Liver (tissue), 9 donors: ENCODE results near the gene LAMTOR2. TPM values are rescaled to one million over a fixed set of nuclear protein-coding genes. Genes with fewer than 3 reads are reported as not detected.

Experiments
- DNase-seq: peaks from one replicate; pipeline ENCODE4 v3.0.0-alpha.2; 2017; ENCODE audit warnings: low spot score
- H3K27ac ChIP-seq, 2 donors: one replicate each; pipeline ENCODE4 v1.7.0; 2013; ENCODE audit warnings: inconsistent platforms in 2 of 2, low read length in 2 of 2, control low read depth in 1 of 2, low read depth in 1 of 2, mild to moderate bottlenecking in 1 of 2
- H3K27me3 ChIP-seq, 4 donors: one replicate each; pipeline versions ENCODE4 v1.6.1 to v1.7.0; 2013; ENCODE audit warnings: low read length in 3 of 4, inconsistent platforms in 1 of 4, mild to moderate bottlenecking in 1 of 4, moderate library complexity in 1 of 4; ENCODE audit not compliant: control insufficient read depth in 4 of 4, insufficient read depth in 4 of 4
- H3K36me3 ChIP-seq, 4 donors: one replicate each; pipeline versions ENCODE4 v1.6.1 to v1.7.0; 2013; ENCODE audit warnings: low read length in 3 of 4, mild to moderate bottlenecking in 3 of 4, low read depth in 1 of 4, moderate library complexity in 1 of 4; ENCODE audit not compliant: control insufficient read depth in 4 of 4, insufficient read depth in 3 of 4
- H3K4me1 ChIP-seq, 4 donors: one replicate each; pipeline versions ENCODE4 v1.6.1 to v1.7.0; 2013; ENCODE audit warnings: low read length in 3 of 4, mild to moderate bottlenecking in 3 of 4, moderate library complexity in 1 of 4; ENCODE audit not compliant: control insufficient read depth in 4 of 4, insufficient read depth in 4 of 4
- H3K4me3 ChIP-seq, 3 donors: one replicate each; pipeline versions ENCODE4 v1.6.1 to v1.7.0; 2013; ENCODE audit warnings: low read length in 3 of 3, control low read depth in 1 of 3, low read depth in 1 of 3, mild to moderate bottlenecking in 1 of 3
- H3K9ac ChIP-seq, 2 donors: one replicate each; pipeline ENCODE4 v1.7.0; 2013; ENCODE audit warnings: low read length in 2 of 2, mild to moderate bottlenecking in 2 of 2, moderate library complexity in 2 of 2, control low read depth in 1 of 2, low read depth in 1 of 2
- H3K9me3 ChIP-seq, 4 donors: one replicate each; pipeline versions ENCODE4 v1.6.1 to v1.7.0; 2013; ENCODE audit warnings: low read length in 3 of 4; ENCODE audit not compliant: control insufficient read depth in 4 of 4
- EGR1 ChIP-seq, 2 donors: IDR thresholded peaks; 2 replicates each; pipeline ENCODE4 v1.6.1; 2016 to 2018; ENCODE audit warnings: antibody characterized with exemption in 2 of 2, low read depth in 2 of 2
- FOXA1 ChIP-seq: IDR thresholded peaks from 2 replicates; pipeline ENCODE4 v1.6.1; 2016; ENCODE audit warnings: antibody characterized with exemption
- FOXA2 ChIP-seq: IDR thresholded peaks from 2 replicates; pipeline ENCODE4 v1.6.1; 2016; ENCODE audit warnings: antibody characterized with exemption
- GABPA ChIP-seq, 2 donors: IDR thresholded peaks in 1 of 2; conservative IDR thresholded peaks in 1 of 2; 2 replicates each; pipeline ENCODE4 v1.6.1; 2016; ENCODE audit warnings: antibody characterized with exemption in 2 of 2, mild to moderate bottlenecking in 1 of 2, moderate library complexity in 1 of 2
- HNF4A ChIP-seq, 2 donors: conservative IDR thresholded peaks; 2 replicates each; pipeline ENCODE4 v1.6.1; 2016; ENCODE audit warnings: antibody characterized with exemption in 2 of 2, mild to moderate bottlenecking in 2 of 2
- HNF4G ChIP-seq: IDR thresholded peaks from 2 replicates; pipeline ENCODE4 v1.6.1; 2016; ENCODE audit warnings: antibody characterized with exemption
- JUND ChIP-seq, 2 donors: IDR thresholded peaks; 2 replicates each; pipeline ENCODE4 v1.6.1; 2016; ENCODE audit warnings: antibody characterized with exemption in 2 of 2
- NR2F2 ChIP-seq: IDR thresholded peaks from 2 replicates; pipeline ENCODE4 v1.6.1; 2016; ENCODE audit warnings: antibody characterized with exemption
- RAD21 ChIP-seq, 2 donors: IDR thresholded peaks; 2 replicates each; pipeline ENCODE4 v1.6.1; 2016; ENCODE audit warnings: antibody characterized with exemption in 2 of 2, mild to moderate bottlenecking in 2 of 2
- RXRA ChIP-seq, 2 donors: IDR thresholded peaks; 2 replicates each; pipeline ENCODE4 v1.6.1; 2017 to 2018; ENCODE audit warnings: antibody characterized with exemption in 2 of 2, mild to moderate bottlenecking in 1 of 2
- SP1 ChIP-seq: IDR thresholded peaks from 2 replicates; pipeline ENCODE4 v1.6.1; 2018; ENCODE audit warnings: antibody characterized with exemption, mild to moderate bottlenecking
- TAF1 ChIP-seq: conservative IDR thresholded peaks from 2 replicates; pipeline ENCODE4 v1.6.1; 2016; ENCODE audit warnings: antibody characterized with exemption, mild to moderate bottlenecking
- YY1 ChIP-seq: IDR thresholded peaks from 2 replicates; pipeline ENCODE4 v1.6.1; 2016; ENCODE audit warnings: antibody characterized with exemption, mild to moderate bottlenecking
- WGBS: extraction: QIAGEN DNeasy Blood & Tissue Kit; methylation state at CpG from one replicate; pipeline ENCODE4 v1.1.7; 2013; 5-methylcytosine and 5-hydroxymethylcytosine counted together
- polyA plus RNA-seq, 2 donors: library from polyadenylated mRNA; stranded (reverse) in 1 of 2; unstranded in 1 of 2; fragments of 200-250 nt in 1 of 2; fragments of >200 nt in 1 of 2; fragmentation: Nextera tagmentation in 1 of 2; extraction: Ambion mirVana in 1 of 2; gene quantifications; one replicate each; pipeline versions ENCODE4 v1.2.1 to v1.2.3, GENCODE V29; 2013 to 2015
- total RNA-seq, 2 donors: library from RNA; depleted of rRNA; stranded (reverse); fragments of >200 nt; gene quantifications; one replicate each; pipeline ENCODE4 v1.2.3, GENCODE V29; 2014
- TF ChIP-seq, protein P1 (sequence below): IDR thresholded peaks from 2 replicates; pipeline ENCODE4 v1.6.1; 2016; ENCODE audit warnings: antibody characterized with exemption
- TF ChIP-seq, protein P2 (sequence below): IDR thresholded peaks from 2 replicates; pipeline ENCODE4 v1.6.1; 2016; ENCODE audit warnings: antibody characterized with exemption
- TF ChIP-seq, protein P3 (sequence below): IDR thresholded peaks from 2 replicates; pipeline ENCODE4 v1.6.1; 2016; ENCODE audit warnings: antibody characterized with exemption
- TF ChIP-seq, protein P4 (sequence below): IDR thresholded peaks from 2 replicates; pipeline ENCODE4 v1.6.1; 2016; ENCODE audit warnings: antibody characterized with exemption, mild to moderate bottlenecking
- TF ChIP-seq, protein P5 (sequence below): fragments of 150-350 bp; IDR thresholded peaks from 2 replicates; pipeline ENCODE4 v1.5.1; 2017; ENCODE audit warnings: improper control_type of control experiment, low read depth, low read length; ENCODE audit not compliant: missing input control
- donor health status: healthy.
- donor health status: healthy.
- donor health status: healthy.
- donor health status: healthy.
- donor health status: healthy.

LAMTOR2 gene
- total and polyA plus RNA-seq, 4 donors = 30.4 to 152 (median 79.0) TPM

DNA sequence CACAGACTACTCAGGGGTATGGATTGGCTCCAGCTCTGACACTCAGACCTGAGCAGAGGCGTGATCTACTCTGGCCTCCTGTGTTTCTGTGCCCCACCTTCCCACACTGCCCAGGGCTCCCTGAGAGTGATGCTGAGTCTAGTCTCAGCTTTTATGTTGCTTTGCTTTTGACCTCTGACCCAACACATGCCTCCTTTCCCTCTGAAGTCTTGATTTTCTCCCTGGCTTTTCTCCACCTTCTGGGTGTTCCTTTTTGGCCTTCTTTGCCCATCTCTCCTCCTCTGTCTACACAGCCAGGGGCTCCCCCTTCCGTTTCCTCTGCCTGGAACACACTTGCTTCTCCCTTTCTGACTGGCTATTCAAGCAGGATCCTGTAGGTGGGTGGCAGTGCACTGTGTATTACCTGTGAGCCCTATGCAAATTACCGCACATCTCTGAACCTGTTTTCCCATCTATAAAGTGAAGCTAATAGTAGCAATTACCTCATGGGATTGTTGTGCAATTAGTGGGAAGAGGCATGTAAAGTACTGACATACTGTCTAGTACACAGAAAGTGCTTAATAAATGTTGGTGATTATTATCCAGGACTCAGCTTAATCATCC lies 41.4 kb downstream of the LAMTOR2 start:
- peaks cover 0 to 3% (median 2%) of the 10 kb centered on the region in 4 donors for H3K4me1 ChIP-seq
- no peaks in the 10 kb centered on the region for H3K36me3 ChIP-seq
- peak overlapping the region in 1 of 2 donors; percentile 35 for H3K27ac ChIP-seq
- WGBS = 90% methylated on average over 3 of the region's 3 CpGs
- H3K27me3 ChIP-seq = no peaks in the 10 kb centered on the region
- H3K4me3 ChIP-seq = no peak overlapping the region
- no peak for DNase-seq
- H3K9me3 ChIP-seq = no peaks in the 10 kb centered on the region
- TF ChIP-seq, protein P1, sequence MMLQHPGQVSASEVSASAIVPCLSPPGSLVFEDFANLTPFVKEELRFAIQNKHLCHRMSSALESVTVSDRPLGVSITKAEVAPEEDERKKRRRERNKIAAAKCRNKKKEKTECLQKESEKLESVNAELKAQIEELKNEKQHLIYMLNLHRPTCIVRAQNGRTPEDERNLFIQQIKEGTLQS = no peak
- H3K9ac ChIP-seq = no peak overlapping the region

DNA sequence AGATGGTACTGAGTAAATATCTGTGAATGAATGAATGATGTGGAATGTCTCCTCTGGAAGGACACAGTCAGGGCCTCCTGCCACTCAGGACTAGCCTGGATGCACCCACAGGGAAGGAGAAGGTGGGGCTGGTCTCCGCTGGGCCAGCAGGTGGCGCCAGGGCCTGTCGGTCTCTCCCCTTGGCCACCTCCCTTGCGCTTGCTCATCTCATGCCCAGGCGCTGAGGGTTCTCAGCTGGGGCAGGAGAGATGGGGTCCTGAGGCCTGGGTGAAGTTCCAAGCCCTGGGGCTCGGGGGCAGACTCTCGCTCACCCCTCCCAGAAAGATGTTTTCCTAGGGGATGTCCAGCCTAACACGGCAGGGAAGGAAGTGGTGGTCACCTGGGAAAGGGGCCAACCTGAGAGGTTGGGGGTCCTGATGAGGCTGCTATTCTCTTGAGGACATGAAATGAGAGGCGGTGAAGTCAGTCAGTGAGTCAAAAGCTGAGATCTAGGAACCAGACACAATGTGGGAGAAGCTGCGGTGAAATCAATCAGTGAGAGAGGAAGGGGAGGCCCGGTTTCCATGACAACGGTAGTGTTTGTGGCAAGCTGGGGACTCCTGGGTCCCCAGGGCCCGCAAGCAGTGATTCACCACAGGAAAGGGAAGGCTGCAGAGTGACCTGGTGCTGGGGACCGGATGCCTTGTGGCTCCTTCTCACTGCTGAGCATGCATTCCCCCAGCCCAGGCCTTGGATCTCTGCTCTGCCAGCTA lies 42.2 kb downstream of the LAMTOR2 start:
- 33% methylated on average over 14 of the region's 14 CpGs for WGBS
- Histone ChIP-seq H3K27ac (peak overlapping the region in 1 of 2 donors; percentile 35), H3K4me1 (peaks cover 0 to 3% (median 2%) of the 10 kb centered on the region in 4 donors), H3K36me3 (no peaks in the 10 kb centered on the region), H3K9ac (no peak overlapping the region), H3K9me3 (no peaks in the 10 kb centered on the region), H3K4me3 (no peak overlapping the region), H3K27me3 (no peaks in the 10 kb centered on the region)
- TF ChIP-seq JUND (IDR thresholded peaks at IDR 0.05) (no peak), NR2F2 (peak; percentile 55), FOXA1 (no peak), YY1 (no peak), RXRA (IDR thresholded peaks at IDR 0.05) (peak in 1 of 2 donors; percentile 5), TAF1 (no peak), HNF4A (conservative IDR thresholded peaks at IDR 0.05) (no peak), SP1 (no peak), EGR1 (IDR thresholded peaks at IDR 0.05; ENCODE audit: low read depth in 2 of 2) (no peak), HNF4G (no peak), FOXA2 (no peak), GABPA (IDR thresholded peaks at IDR 0.05 in 1 of 2, conservative IDR thresholded peaks at IDR 0.05 in 1 of 2) (no peak), RAD21 (IDR thresholded peaks at IDR 0.05) (peak; percentile 98 to 99)
- TF ChIP-seq, protein P1 = no peak
- TF ChIP-seq, protein P2, sequence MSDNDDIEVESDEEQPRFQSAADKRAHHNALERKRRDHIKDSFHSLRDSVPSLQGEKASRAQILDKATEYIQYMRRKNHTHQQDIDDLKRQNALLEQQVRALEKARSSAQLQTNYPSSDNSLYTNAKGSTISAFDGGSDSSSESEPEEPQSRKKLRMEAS = no peak
- TF ChIP-seq, protein P3, sequence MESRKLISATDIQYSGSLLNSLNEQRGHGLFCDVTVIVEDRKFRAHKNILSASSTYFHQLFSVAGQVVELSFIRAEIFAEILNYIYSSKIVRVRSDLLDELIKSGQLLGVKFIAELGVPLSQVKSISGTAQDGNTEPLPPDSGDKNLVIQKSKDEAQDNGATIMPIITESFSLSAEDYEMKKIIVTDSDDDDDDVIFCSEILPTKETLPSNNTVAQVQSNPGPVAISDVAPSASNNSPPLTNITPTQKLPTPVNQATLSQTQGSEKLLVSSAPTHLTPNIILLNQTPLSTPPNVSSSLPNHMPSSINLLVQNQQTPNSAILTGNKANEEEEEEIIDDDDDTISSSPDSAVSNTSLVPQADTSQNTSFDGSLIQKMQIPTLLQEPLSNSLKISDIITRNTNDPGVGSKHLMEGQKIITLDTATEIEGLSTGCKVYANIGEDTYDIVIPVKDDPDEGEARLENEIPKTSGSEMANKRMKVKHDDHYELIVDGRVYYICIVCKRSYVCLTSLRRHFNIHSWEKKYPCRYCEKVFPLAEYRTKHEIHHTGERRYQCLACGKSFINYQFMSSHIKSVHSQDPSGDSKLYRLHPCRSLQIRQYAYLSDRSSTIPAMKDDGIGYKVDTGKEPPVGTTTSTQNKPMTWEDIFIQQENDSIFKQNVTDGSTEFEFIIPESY = no peak
- TF ChIP-seq, protein P4, sequence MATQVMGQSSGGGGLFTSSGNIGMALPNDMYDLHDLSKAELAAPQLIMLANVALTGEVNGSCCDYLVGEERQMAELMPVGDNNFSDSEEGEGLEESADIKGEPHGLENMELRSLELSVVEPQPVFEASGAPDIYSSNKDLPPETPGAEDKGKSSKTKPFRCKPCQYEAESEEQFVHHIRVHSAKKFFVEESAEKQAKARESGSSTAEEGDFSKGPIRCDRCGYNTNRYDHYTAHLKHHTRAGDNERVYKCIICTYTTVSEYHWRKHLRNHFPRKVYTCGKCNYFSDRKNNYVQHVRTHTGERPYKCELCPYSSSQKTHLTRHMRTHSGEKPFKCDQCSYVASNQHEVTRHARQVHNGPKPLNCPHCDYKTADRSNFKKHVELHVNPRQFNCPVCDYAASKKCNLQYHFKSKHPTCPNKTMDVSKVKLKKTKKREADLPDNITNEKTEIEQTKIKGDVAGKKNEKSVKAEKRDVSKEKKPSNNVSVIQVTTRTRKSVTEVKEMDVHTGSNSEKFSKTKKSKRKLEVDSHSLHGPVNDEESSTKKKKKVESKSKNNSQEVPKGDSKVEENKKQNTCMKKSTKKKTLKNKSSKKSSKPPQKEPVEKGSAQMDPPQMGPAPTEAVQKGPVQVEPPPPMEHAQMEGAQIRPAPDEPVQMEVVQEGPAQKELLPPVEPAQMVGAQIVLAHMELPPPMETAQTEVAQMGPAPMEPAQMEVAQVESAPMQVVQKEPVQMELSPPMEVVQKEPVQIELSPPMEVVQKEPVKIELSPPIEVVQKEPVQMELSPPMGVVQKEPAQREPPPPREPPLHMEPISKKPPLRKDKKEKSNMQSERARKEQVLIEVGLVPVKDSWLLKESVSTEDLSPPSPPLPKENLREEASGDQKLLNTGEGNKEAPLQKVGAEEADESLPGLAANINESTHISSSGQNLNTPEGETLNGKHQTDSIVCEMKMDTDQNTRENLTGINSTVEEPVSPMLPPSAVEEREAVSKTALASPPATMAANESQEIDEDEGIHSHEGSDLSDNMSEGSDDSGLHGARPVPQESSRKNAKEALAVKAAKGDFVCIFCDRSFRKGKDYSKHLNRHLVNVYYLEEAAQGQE = no peak
- TF ChIP-seq, protein P5, sequence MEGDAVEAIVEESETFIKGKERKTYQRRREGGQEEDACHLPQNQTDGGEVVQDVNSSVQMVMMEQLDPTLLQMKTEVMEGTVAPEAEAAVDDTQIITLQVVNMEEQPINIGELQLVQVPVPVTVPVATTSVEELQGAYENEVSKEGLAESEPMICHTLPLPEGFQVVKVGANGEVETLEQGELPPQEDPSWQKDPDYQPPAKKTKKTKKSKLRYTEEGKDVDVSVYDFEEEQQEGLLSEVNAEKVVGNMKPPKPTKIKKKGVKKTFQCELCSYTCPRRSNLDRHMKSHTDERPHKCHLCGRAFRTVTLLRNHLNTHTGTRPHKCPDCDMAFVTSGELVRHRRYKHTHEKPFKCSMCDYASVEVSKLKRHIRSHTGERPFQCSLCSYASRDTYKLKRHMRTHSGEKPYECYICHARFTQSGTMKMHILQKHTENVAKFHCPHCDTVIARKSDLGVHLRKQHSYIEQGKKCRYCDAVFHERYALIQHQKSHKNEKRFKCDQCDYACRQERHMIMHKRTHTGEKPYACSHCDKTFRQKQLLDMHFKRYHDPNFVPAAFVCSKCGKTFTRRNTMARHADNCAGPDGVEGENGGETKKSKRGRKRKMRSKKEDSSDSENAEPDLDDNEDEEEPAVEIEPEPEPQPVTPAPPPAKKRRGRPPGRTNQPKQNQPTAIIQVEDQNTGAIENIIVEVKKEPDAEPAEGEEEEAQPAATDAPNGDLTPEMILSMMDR = peak; percentile 94
- DNase-seq = peak; percentile 88
